K562 (cell line): Measurements from ENCODE around the gene TRMT112. TPM values are rescaled to one million over a fixed set of nuclear protein-coding genes. Genes with fewer than 3 reads are reported as not detected.
A peak's percentile ranks its signal among the peaks of the same experiment; 100 is the strongest.

ENCODE experiments used
- ARID1B ChIP-seq: fragments of 450-650 bp; IDR thresholded peaks from 2 replicates; pipeline ENCODE4 v1.6.1; 2016; ENCODE audit warnings: antibody characterized with exemption, mild to moderate bottlenecking, inconsistent platforms
- EGR1 ChIP-seq: fragments of 450-650 bp; conservative IDR thresholded peaks from 2 replicates; pipeline ENCODE4 v1.6.1; 2017; ENCODE audit warnings: mild to moderate bottlenecking
- MAFG ChIP-seq: fragments of 450-650 bp; conservative IDR thresholded peaks from 2 replicates; pipeline ENCODE4 v1.6.1; 2016; ENCODE audit warnings: missing genetic modification characterization, missing compliant biosample characterization
- PTBP1 ChIP-seq: fragments of 200-400 bp; formaldehyde crosslinking; IDR thresholded peaks from 2 replicates; pipeline ENCODE4 v1.6.1; 2017; ENCODE audit warnings: low read depth, low read length
- SMARCE1 ChIP-seq: fragments of 450-650 bp; IDR thresholded peaks from 2 replicates; pipeline ENCODE4 v1.7.1; 2016; ENCODE audit warnings: mild to moderate bottlenecking
- USF1 ChIP-seq: sonication (generic); formaldehyde crosslinking; IDR thresholded peaks from 2 replicates; pipeline ENCODE4 v1.9.0; 2022; ENCODE audit warnings: mild to moderate bottlenecking, missing genetic modification reagents
- ZNF444 ChIP-seq: fragments of 250-450 bp; sonication (Bioruptor Pico); IDR thresholded peaks from 2 replicates; pipeline ENCODE4 v1.4.0; 2020; ENCODE audit warnings: mild to moderate bottlenecking, moderate library complexity
- ZNF57 ChIP-seq: fragments of 450-650 bp; formaldehyde crosslinking; IDR thresholded peaks from 2 replicates; pipeline ENCODE4 v1.4.0; 2020; ENCODE audit warnings: mild to moderate bottlenecking, moderate library complexity
- ZNF583 ChIP-seq: fragments of 250-450 bp; sonication (Bioruptor Pico); IDR thresholded peaks from 2 replicates; pipeline ENCODE4 v1.4.0; 2020
- ZNF584 ChIP-seq: fragments of 200-800 bp; sonication (Bioruptor generic); IDR thresholded peaks from 2 replicates; pipeline ENCODE4 v1.6.1; 2016; ENCODE audit warnings: low read depth, mild to moderate bottlenecking, missing genetic modification characterization, missing compliant biosample characterization
- ZNF644 ChIP-seq: fragments of 200-800 bp; sonication (Bioruptor generic); IDR thresholded peaks from 2 replicates; pipeline ENCODE4 v1.6.1; 2016; ENCODE audit warnings: low read depth, missing genetic modification characterization, missing compliant biosample characterization
- polyA plus RNA-seq, 8 experiments: library from polyadenylated mRNA; depleted of rRNA in 4 of 8; stranded (reverse) in 5 of 8; unstranded in 3 of 8; fragments of >200 nt; fragmentation: Nextera tagmentation in 2 of 8; fragmentation: Illumina TruSeq in 1 of 8; extraction: Ambion mirVana in 2 of 8; extraction: Trizol in 1 of 8; gene quantifications; 2 replicates each; pipeline versions ENCODE4 v1.2.1 to v1.2.3, GENCODE V29; 2011 to 2014; ENCODE audit warnings: inconsistent platforms in 1 of 8, missing spikeins in 1 of 8
- total RNA-seq, 7 experiments: library from RNA; depleted of rRNA in 6 of 7; stranded (reverse); fragments of >200 nt in 6 of 7; fragmentation: Illumina TruSeq in 2 of 7; extraction: Trizol in 2 of 7; gene quantifications; 2 replicates each; pipeline versions ENCODE4 v1.2.1 to v1.2.3, GENCODE V29; 2011 to 2021; ENCODE audit warnings: low replicate concordance in 1 of 7
- TF ChIP-seq, protein P1 (sequence below), 2 experiments: IDR thresholded peaks; 2 replicates each; pipeline ENCODE4 v1.6.1; 2012; ENCODE audit warnings: improper control_type of control experiment in 2 of 2, low read depth in 2 of 2, low read length in 2 of 2, borderline replicate concordance in 1 of 2
- TF ChIP-seq, protein P2 (sequence below): sonication (generic); formaldehyde crosslinking; IDR thresholded peaks from 2 replicates; pipeline ENCODE4 v1.8.1; 2023; ENCODE audit warnings: mild to moderate bottlenecking, missing genetic modification reagents

Gene TRMT112
- total and polyA plus RNA-seq, 9 of the 15 experiments (the other 6 are each of a cell fraction or from before 2014, with no cell fraction given): 162 to 444 (median 300) TPM

GRCh38 chr11:64333556-64333955, 16.2 kb upstream of the TRMT112 start (continued):
- TF ChIP-seq USF1 (CRISPR knock-in tag): peak; percentile 58; the same call in 1 of the 2 replicates
- TF ChIP-seq ARID1B: peak; percentile 76
- TF ChIP-seq, protein P1, sequence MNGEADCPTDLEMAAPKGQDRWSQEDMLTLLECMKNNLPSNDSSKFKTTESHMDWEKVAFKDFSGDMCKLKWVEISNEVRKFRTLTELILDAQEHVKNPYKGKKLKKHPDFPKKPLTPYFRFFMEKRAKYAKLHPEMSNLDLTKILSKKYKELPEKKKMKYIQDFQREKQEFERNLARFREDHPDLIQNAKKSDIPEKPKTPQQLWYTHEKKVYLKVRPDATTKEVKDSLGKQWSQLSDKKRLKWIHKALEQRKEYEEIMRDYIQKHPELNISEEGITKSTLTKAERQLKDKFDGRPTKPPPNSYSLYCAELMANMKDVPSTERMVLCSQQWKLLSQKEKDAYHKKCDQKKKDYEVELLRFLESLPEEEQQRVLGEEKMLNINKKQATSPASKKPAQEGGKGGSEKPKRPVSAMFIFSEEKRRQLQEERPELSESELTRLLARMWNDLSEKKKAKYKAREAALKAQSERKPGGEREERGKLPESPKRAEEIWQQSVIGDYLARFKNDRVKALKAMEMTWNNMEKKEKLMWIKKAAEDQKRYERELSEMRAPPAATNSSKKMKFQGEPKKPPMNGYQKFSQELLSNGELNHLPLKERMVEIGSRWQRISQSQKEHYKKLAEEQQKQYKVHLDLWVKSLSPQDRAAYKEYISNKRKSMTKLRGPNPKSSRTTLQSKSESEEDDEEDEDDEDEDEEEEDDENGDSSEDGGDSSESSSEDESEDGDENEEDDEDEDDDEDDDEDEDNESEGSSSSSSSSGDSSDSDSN (IDR thresholded peaks at IDR 0.05; ENCODE audit: borderline replicate concordance in 1 of 2, low read depth in 2 of 2, low read length in 2 of 2): no peak
- TF ChIP-seq SMARCE1: peak; percentile 24; the same call in 1 of the 2 replicates
- TF ChIP-seq ZNF584 (CRISPR knock-in tag): no peak
- no peak for TF ChIP-seq ZNF583 (CRISPR knock-in tag)
- no peak for TF ChIP-seq ZNF57
- TF ChIP-seq PTBP1: no peak
- peak; percentile 10; the same call in 1 of the 2 replicates for TF ChIP-seq MAFG
- no peak for TF ChIP-seq EGR1
- no peak for TF ChIP-seq ZNF644
- TF ChIP-seq ZNF444 (CRISPR knock-in tag): no peak
- TF ChIP-seq, protein P2, sequence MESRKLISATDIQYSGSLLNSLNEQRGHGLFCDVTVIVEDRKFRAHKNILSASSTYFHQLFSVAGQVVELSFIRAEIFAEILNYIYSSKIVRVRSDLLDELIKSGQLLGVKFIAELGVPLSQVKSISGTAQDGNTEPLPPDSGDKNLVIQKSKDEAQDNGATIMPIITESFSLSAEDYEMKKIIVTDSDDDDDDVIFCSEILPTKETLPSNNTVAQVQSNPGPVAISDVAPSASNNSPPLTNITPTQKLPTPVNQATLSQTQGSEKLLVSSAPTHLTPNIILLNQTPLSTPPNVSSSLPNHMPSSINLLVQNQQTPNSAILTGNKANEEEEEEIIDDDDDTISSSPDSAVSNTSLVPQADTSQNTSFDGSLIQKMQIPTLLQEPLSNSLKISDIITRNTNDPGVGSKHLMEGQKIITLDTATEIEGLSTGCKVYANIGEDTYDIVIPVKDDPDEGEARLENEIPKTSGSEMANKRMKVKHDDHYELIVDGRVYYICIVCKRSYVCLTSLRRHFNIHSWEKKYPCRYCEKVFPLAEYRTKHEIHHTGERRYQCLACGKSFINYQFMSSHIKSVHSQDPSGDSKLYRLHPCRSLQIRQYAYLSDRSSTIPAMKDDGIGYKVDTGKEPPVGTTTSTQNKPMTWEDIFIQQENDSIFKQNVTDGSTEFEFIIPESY (CRISPR knock-in tag): peak; percentile 93
